HCT116 (cell line): ENCODE results near the gene POMGNT2.
"Not testable (repeated sequence)": the region's sequence is repeated elsewhere in the genome, so short reads cannot be mapped to it uniquely, and the experiment has no call there.

Experiments
- CTCF ChIP-seq, 3 experiments: fragments of 200-600 bp in 1 of 3; sonication (generic) in 1 of 3; IDR thresholded peaks in 2 of 3; conservative IDR thresholded peaks in 1 of 3; 2 replicates each; pipeline ENCODE4 v1.5.1; 2012 to 2017; ENCODE audit warnings: low read depth in 2 of 3, low read length in 2 of 3, antibody characterized with exemption in 1 of 3, borderline replicate concordance in 1 of 3, control low read depth in 1 of 3, mild to moderate bottlenecking in 1 of 3, mixed read lengths in 1 of 3, mixed run types in 1 of 3, moderate library complexity in 1 of 3; ENCODE audit not compliant: insufficient read depth in 1 of 3
- EGR1 ChIP-seq: IDR thresholded peaks from 2 replicates; pipeline ENCODE4 v1.6.1; 2012; ENCODE audit warnings: low read depth
- ELF1 ChIP-seq: IDR thresholded peaks from 2 replicates; pipeline ENCODE4 v1.6.1; 2012; ENCODE audit warnings: low read depth, borderline replicate concordance
- EZH2 ChIP-seq: fragments of 200-600 bp; sonication (generic); IDR thresholded peaks from 2 replicates; pipeline ENCODE4 v1.6.1; 2017; ENCODE audit warnings: antibody characterized with exemption, mixed run types
- JUND ChIP-seq: IDR thresholded peaks from 2 replicates; pipeline ENCODE4 v1.6.1; 2012
- POLR2A ChIP-seq: IDR thresholded peaks from 2 replicates; pipeline ENCODE4 v1.7.0; 2011; ENCODE audit warnings: borderline replicate concordance; ENCODE audit not compliant: insufficient read depth, insufficient read length; ENCODE audit errors: extremely low read depth
- POLR2AphosphoS5 ChIP-seq: IDR thresholded peaks from 2 replicates; pipeline ENCODE4 v1.6.1; 2011; ENCODE audit warnings: mild to moderate bottlenecking, low read depth, low read length, moderate library complexity
- SIN3A ChIP-seq: IDR thresholded peaks from 2 replicates; pipeline ENCODE4 v1.6.1; 2012; ENCODE audit warnings: low read depth
- TCF7L2 ChIP-seq: IDR thresholded peaks from 2 replicates; pipeline ENCODE4 v1.7.0; 2011; ENCODE audit warnings: borderline replicate concordance, inconsistent platforms; ENCODE audit not compliant: insufficient read depth, insufficient read length; ENCODE audit errors: extremely low read depth
- YY1 ChIP-seq: IDR thresholded peaks from 2 replicates; pipeline ENCODE4 v1.6.1; 2011; ENCODE audit warnings: low read length, low read depth, moderate library complexity, mild to moderate bottlenecking; ENCODE audit not compliant: insufficient replicate concordance; ENCODE audit errors: extremely low read depth
- ZBTB33 ChIP-seq: IDR thresholded peaks from 2 replicates; pipeline ENCODE4 v1.6.1; 2011; ENCODE audit warnings: mild to moderate bottlenecking, low read length, moderate library complexity; ENCODE audit not compliant: insufficient replicate concordance; ENCODE audit errors: extremely low read depth
- TF ChIP-seq, protein P1 (sequence below): IDR thresholded peaks from 2 replicates; pipeline ENCODE4 v1.6.1; 2012
- TF ChIP-seq, protein P2 (sequence below): IDR thresholded peaks from 2 replicates; pipeline ENCODE4 v1.6.1; 2012; ENCODE audit warnings: low read depth

DNA sequence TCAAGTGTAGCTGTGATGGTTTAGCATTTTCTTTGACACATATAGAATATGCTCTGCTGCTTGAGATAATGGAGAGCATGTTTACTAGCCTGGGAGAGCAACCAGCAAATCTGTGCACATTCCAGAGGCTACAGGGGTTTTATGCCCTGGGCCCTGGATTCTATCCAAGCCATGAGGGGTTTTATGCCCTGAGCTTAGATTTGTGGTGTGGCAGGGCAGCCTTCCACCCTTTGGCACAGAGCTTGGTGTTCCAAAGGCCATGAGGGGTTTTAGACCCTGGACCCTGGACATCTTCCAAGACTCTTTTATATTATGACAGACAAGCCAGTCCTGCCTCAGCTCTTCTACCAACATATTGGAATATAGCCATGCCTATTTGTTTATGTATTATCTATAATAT is 60.8 kb downstream of the POMGNT2 start:
- TF ChIP-seq POLR2AphosphoS5; EZH2; POLR2A; CTCF (IDR thresholded peaks at IDR 0.05 in 2 of 3, conservative IDR thresholded peaks at IDR 0.05 in 1 of 3; ENCODE audit: borderline replicate concordance in 1 of 3, insufficient read depth in 1 of 3, low read depth in 2 of 3, low read length in 2 of 3); YY1; TCF7L2; JUND; ZBTB33; SIN3A; EGR1; ELF1: not testable (repeated sequence)
- TF ChIP-seq, protein P1, sequence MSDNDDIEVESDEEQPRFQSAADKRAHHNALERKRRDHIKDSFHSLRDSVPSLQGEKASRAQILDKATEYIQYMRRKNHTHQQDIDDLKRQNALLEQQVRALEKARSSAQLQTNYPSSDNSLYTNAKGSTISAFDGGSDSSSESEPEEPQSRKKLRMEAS = not testable (repeated sequence)
- TF ChIP-seq, protein P2, sequence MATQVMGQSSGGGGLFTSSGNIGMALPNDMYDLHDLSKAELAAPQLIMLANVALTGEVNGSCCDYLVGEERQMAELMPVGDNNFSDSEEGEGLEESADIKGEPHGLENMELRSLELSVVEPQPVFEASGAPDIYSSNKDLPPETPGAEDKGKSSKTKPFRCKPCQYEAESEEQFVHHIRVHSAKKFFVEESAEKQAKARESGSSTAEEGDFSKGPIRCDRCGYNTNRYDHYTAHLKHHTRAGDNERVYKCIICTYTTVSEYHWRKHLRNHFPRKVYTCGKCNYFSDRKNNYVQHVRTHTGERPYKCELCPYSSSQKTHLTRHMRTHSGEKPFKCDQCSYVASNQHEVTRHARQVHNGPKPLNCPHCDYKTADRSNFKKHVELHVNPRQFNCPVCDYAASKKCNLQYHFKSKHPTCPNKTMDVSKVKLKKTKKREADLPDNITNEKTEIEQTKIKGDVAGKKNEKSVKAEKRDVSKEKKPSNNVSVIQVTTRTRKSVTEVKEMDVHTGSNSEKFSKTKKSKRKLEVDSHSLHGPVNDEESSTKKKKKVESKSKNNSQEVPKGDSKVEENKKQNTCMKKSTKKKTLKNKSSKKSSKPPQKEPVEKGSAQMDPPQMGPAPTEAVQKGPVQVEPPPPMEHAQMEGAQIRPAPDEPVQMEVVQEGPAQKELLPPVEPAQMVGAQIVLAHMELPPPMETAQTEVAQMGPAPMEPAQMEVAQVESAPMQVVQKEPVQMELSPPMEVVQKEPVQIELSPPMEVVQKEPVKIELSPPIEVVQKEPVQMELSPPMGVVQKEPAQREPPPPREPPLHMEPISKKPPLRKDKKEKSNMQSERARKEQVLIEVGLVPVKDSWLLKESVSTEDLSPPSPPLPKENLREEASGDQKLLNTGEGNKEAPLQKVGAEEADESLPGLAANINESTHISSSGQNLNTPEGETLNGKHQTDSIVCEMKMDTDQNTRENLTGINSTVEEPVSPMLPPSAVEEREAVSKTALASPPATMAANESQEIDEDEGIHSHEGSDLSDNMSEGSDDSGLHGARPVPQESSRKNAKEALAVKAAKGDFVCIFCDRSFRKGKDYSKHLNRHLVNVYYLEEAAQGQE = not testable (repeated sequence)
